ENCODE measurements around the gene SPATS2. TPM values are rescaled to one million over a fixed set of nuclear protein-coding genes. Genes with fewer than 3 reads are reported as not detected.

Gene SPATS2
- total and polyA plus RNA-seq, 2 of the 4 experiments (the other 2 are of a cell fraction): 50.6 to 63.3 TPM

- H3K4me3 ChIP-seq (ENCODE audit: insufficient read depth, low read depth, low read length): no peak overlapping the region
- WGBS, 2 experiments (ENCODE audit: extremely low coverage in 2 of 2, insufficient read length in 1 of 2): no CpG with 5 or more reads among the region's 1 CpG
- DNase-seq (no peak), ATAC-seq (ENCODE audit: low read depth) (no peak)
- H4K8ac ChIP-seq (ENCODE audit: low read depth in 2 of 2, low read length in 2 of 2): peak overlapping the region in 1 of 2 experiments; percentile 52; a peak in 1 of 4 replicates
- peak overlapping the region; percentile 46; the same call in 1 of the 2 replicates for H3K4ac ChIP-seq (ENCODE audit: low read depth, low read length)
- intact Hi-C loops (cut with micrococcal nuclease) (no loop called here), dilution Hi-C loops (cut with HindIII; ENCODE audit: low sequenced_read_pairs, unreplicated experiment) (loop anchor here (25.0 kb wide), 1 partner anchor 140 kb away; the partner anchor contains the start of gene SPATS2), in situ Hi-C loops (cut with MboI; ENCODE audit: low sequenced_read_pairs) (no loop called here)
- H2AFZ ChIP-seq (replicated peaks; ENCODE audit: low read length, poor library complexity): no peak overlapping the region
- ChIA-PET POLR2A (ENCODE audit: unreplicated experiment) (no interaction called here), CTCF (no interaction called here)
- no peak overlapping the region for H2AK9ac ChIP-seq (replicated peaks; ENCODE audit: low read depth, low read length, poor library complexity)
- H3K56ac ChIP-seq (ENCODE audit: extremely low read depth, insufficient read depth, low read length): no peak overlapping the region
- H2BK120ac ChIP-seq (ENCODE audit: low read depth, low read length): peak overlapping the region; percentile 16; the same call in 1 of the 2 replicates
- peak overlapping the region; percentile 64 for H2BK5ac ChIP-seq (ENCODE audit: low read depth, low read length, poor library complexity, severe bottlenecking)
- no peak overlapping the region for H2BK15ac ChIP-seq (ENCODE audit: low read depth, low read length)
- no peak overlapping the region for H4K91ac ChIP-seq (ENCODE audit: insufficient read depth, low read depth, low read length)
- no TSS peak for BruUV-seq (replicated peaks)
- H3K14ac ChIP-seq (replicated peaks; ENCODE audit: low read depth, low read length): no peak overlapping the region; the same call in 1 of the 2 replicates
- H3K36me3 ChIP-seq (ENCODE audit: control insufficient read depth, insufficient read depth, low read length): peaks cover 9% of the 10 kb centered on the region
- H2AK5ac ChIP-seq (ENCODE audit: low read depth, low read length): no peak overlapping the region
- peak overlapping the region; percentile 14; the same call in 1 of the 2 replicates for H3K23ac ChIP-seq (ENCODE audit: low read depth, low read length)
- no peak overlapping the region for H3K18ac ChIP-seq (ENCODE audit: low read depth, low read length)
- 0 out of 2 replicates have a peak, but pooled peaks cover 3% of the 10 kb centered on the region for H3K9me1 ChIP-seq (ENCODE audit: insufficient read depth, low read length)
- H3K27me3 ChIP-seq (ENCODE audit: control insufficient read depth, insufficient read depth, low read length): no peaks in the 10 kb centered on the region
- H4K5ac ChIP-seq (ENCODE audit: low read depth, low read length): no peak overlapping the region
- no peak overlapping the region for H3K27ac ChIP-seq (ENCODE audit: insufficient read depth, low read length)
- peaks cover 5% of the 10 kb centered on the region for H3K4me1 ChIP-seq (ENCODE audit: control insufficient read depth, insufficient read depth, low read length)
- H3K4me2 ChIP-seq (ENCODE audit: low read depth, low read length): no peak overlapping the region
- H3K9me3 ChIP-seq (ENCODE audit: control insufficient read depth, insufficient read depth, low read length): no peaks in the 10 kb centered on the region; the same call in 1 of the 2 replicates
- peaks cover 4 to 23% of the 10 kb centered on the region in 2 experiments for H3K79me1 ChIP-seq (ENCODE audit: low read depth in 1 of 2, low read length in 2 of 2)
- H4K20me1 ChIP-seq (ENCODE audit: insufficient read depth, low read length): no peaks in the 10 kb centered on the region
- no peak overlapping the region for H3K9ac ChIP-seq (ENCODE audit: low read depth, low read length)
- TF ChIP-seq ELK1 (IDR thresholded peaks at IDR 0.05; ENCODE audit: borderline replicate concordance, low read depth, low read length) (no peak), CHD1 (IDR thresholded peaks at IDR 0.05; ENCODE audit: low read depth, low read length) (no peak), RAD21 (IDR thresholded peaks at IDR 0.05; ENCODE audit: low read length) (no peak), USF2 (IDR thresholded peaks at IDR 0.05; ENCODE audit: low read depth, low read length) (no peak), POLR2A (IDR thresholded peaks at IDR 0.05; ENCODE audit: low read depth, low read length) (no peak), CTCF (conservative IDR thresholded peaks at IDR 0.05; ENCODE audit: low read depth, low read length) (no peak)
- H2BK20ac ChIP-seq (ENCODE audit: low read depth, low read length): no peak overlapping the region
These were observed 134.6 kb downstream of the SPATS2 start for GRCh38 chr12:49501895-49502294.

Data from IMR-90 (cell line).